ENCODE data around the gene SLC8A1.

SLC8A1 gene

DNA sequence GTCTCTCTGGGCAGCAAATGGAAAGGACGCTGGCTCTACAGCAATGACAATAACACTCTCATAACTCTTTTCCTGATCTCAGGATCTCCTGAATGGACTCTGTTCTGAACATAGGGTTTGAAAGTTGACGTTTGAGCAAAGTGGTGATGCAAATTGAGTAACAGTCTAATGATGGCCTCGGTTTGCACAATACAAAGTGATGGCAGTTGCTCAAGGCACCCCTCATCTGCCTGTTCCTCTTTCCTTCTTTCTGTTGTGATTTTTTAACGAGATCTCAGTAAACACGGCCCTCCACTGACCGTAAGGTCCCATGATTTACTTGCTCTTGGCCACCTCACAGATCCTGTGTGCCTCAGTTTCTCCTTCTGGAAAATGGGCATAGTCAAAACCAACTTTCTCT, 303.6 kb downstream of the SLC8A1 start:
- DNase-seq (ENCODE audit: low read depth), result no peak
- no peak overlapping the region for H3K4me3 ChIP-seq (ENCODE audit: low read depth, low read length)
- TF ChIP-seq, protein P1, sequence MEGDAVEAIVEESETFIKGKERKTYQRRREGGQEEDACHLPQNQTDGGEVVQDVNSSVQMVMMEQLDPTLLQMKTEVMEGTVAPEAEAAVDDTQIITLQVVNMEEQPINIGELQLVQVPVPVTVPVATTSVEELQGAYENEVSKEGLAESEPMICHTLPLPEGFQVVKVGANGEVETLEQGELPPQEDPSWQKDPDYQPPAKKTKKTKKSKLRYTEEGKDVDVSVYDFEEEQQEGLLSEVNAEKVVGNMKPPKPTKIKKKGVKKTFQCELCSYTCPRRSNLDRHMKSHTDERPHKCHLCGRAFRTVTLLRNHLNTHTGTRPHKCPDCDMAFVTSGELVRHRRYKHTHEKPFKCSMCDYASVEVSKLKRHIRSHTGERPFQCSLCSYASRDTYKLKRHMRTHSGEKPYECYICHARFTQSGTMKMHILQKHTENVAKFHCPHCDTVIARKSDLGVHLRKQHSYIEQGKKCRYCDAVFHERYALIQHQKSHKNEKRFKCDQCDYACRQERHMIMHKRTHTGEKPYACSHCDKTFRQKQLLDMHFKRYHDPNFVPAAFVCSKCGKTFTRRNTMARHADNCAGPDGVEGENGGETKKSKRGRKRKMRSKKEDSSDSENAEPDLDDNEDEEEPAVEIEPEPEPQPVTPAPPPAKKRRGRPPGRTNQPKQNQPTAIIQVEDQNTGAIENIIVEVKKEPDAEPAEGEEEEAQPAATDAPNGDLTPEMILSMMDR (IDR thresholded peaks at IDR 0.05; ENCODE audit: low read depth, low read length, missing control alignments), result no peak

DNA sequence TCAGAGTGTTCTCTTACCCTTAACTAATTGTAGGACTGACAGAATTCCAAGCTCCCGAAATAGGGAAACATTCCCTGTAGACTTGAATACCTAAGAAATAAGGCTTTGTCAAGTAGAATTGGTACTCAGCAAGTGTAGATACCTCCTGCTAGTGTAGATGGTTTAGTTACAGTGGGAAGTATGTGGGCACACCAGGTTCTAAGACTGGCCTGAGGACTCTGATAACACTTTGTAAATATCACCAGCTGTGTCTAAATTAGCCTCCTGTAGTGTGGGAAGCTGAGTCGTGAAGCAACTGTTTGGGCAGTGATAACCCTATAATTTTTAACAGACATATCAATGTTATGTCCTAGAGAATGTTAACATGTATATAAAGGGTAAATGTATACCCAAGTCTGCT, 304.5 kb downstream of the SLC8A1 start:
- TF ChIP-seq, protein P1 (IDR thresholded peaks at IDR 0.05; ENCODE audit: low read depth, low read length, missing control alignments), result no peak
- no peak overlapping the region for H3K4me3 ChIP-seq (ENCODE audit: low read depth, low read length)
- no peak for DNase-seq (ENCODE audit: low read depth)

DNA sequence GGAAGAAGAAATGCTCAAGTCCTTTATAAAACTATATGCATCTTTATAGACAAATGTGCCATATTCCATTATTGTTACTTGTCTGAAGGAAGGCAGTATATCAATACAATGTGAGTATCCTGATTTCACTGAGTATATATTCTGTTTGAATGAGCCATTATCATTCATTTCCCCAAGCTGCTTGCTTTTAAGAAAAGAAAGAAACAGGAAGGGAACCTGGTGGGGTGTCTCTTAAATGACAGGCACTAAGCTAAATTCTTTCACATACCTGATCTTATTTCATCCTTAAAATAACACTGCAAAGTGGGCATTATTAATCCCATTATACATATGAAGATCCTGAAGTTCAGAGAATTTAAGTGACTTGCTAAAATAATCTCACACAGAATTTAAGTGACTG, 307.9 kb downstream of the SLC8A1 start:
- TF ChIP-seq, protein P1 (IDR thresholded peaks at IDR 0.05; ENCODE audit: low read depth, low read length, missing control alignments), result no peak
- H3K4me3 ChIP-seq (ENCODE audit: low read depth, low read length), result no peak overlapping the region
- DNase-seq (ENCODE audit: low read depth), result no peak

GRCh38 chr2:40138314-40138713, 313.6 kb downstream of the SLC8A1 start:
- H3K4me3 ChIP-seq (ENCODE audit: low read depth, low read length), result no peak overlapping the region
- TF ChIP-seq, protein P1 (IDR thresholded peaks at IDR 0.05; ENCODE audit: low read depth, low read length, missing control alignments), result no peak
- no peak for DNase-seq (ENCODE audit: low read depth)

DNA sequence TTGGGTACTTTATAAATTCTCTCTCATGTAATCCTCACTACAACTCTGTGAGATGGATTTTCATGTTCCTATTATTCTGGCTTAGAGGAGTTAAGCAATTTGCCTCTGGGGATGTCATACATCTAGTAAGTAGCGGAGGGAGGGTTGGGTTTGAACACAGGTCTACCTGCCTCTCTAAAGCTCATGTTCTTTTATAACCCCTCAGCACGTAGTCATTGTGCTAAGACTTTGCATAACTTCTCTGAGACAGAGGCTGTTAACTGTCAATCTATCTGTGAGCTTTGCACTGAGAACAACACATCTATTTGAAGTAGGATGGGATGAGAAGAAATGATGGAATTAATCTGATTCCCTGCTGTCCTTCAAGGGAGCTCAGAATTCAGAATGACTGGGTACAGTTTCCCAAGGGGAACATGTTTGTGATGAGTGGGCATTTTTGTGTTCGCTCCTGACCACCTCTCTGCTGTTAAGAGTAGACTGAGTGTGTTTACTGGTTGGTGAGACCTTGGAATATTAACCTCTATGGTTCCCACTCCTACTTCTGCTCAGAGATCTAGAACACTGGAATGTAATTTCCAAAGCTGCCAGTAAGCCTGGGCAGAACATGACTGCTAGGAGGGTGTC, 320.7 kb downstream of the SLC8A1 start:
- TF ChIP-seq, protein P1 (IDR thresholded peaks at IDR 0.05; ENCODE audit: low read depth, low read length, missing control alignments), result no peak
- no peak for DNase-seq (ENCODE audit: low read depth)
- no peak overlapping the region for H3K4me3 ChIP-seq (ENCODE audit: low read depth, low read length)

DNA sequence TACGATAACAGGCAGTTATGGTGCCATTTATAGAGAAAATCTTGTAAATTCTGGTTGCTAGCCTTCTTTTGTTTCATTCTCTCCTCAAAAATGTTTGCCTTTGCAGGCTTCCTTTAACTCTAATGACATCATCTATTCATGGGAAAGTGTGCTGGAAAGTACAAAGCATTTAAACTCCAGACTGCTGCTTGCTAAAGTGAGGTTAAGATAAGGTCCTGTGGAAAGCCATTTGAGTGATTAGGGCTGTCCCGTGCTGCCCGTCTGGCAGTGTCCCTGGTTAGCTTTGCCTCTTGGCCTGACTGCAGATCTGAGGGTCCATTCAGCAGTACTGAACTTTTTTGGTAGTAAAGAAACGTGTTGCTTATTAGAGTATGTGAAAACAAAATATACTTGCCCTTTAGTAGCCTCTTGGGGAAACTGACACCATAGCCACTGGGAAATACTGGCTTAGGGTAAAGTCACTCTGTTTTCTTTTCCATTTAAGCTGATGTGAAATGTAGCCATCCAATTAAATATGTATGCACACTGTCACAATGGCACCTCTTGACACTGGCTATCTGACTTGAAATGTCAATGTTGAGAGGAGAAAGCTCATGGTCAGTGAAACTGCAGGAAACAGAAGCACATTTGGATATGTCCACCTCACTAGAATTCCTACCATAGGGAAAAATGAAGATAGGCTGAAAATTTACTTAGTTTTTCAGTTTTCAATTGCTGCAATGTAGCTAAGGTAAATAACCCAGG, 321.5 kb downstream of the SLC8A1 start:
- TF ChIP-seq, protein P1 (IDR thresholded peaks at IDR 0.05; ENCODE audit: low read depth, low read length, missing control alignments), result no peak
- H3K4me3 ChIP-seq (ENCODE audit: low read depth, low read length), result no peak overlapping the region
- no peak for DNase-seq (ENCODE audit: low read depth)

DNA sequence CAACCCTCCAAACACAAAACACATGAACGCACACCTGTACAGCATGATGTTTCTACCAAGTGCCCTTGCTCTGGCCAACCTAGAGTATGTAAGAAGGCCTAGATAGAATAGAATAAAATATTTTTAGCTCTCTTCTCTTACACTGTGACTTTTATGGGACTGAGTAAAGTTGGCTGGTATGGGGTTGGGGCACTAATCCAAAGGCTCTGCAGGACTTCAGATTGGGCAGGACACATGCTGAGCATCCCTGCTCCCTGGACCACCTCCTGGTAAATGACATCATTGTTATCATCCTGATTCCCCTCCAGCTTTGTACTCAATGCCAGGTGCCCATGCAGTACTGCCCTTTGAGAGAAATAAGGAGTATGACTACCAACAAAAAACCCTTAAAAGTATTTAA, 322.2 kb downstream of the SLC8A1 start:
- DNase-seq (ENCODE audit: low read depth), result no peak
- TF ChIP-seq, protein P1 (IDR thresholded peaks at IDR 0.05; ENCODE audit: low read depth, low read length, missing control alignments), result no peak
- H3K4me3 ChIP-seq (ENCODE audit: low read depth, low read length), result no peak overlapping the region

Measured in GM12864 (cell line).